Thoracic aorta (tissue), 2 donors: ENCODE measurements around the gene GTPBP8. TPM values are rescaled to one million over a fixed set of nuclear protein-coding genes. Genes with fewer than 3 reads are reported as not detected.

Source experiments
- ATAC-seq: fragments of 150-250 bp; one replicate; pipeline ENCODE4 v1.8.0; 2017; ENCODE audit warnings: low read depth; ENCODE audit not compliant: insufficient number of reproducible peaks, low FRiP score
- DNase-seq: peaks from one replicate; pipeline ENCODE4 v3.0.0-alpha.2; 2020; ENCODE audit warnings: low spot score
- H3K27ac ChIP-seq, 2 donors: fragments of 200-600 bp; sonication (generic); 1 replicate in 1 of 2; 2 replicates in 1 of 2; pipeline ENCODE4 v1.5.1; 2016; ENCODE audit warnings: mild to moderate bottlenecking in 2 of 2, moderate library complexity in 2 of 2
- H3K27me3 ChIP-seq: fragments of 200-600 bp; sonication (generic); replicated peaks from 2 replicates; pipeline ENCODE4 v1.6.0; 2016; ENCODE audit warnings: mild to moderate bottlenecking; ENCODE audit not compliant: insufficient read depth
- H3K36me3 ChIP-seq: fragments of 200-600 bp; sonication (generic); one replicate; pipeline ENCODE4 v1.5.1; 2016
- H3K4me1 ChIP-seq, 2 donors: fragments of 200-600 bp; sonication (generic); 1 replicate in 1 of 2; 2 replicates in 1 of 2; pipeline versions ENCODE4 v1.5.1 to v1.6.0; 2016; ENCODE audit warnings: low read depth in 2 of 2, mild to moderate bottlenecking in 1 of 2; ENCODE audit not compliant: control insufficient read depth in 1 of 2
- H3K4me3 ChIP-seq: fragments of 200-600 bp; sonication (generic); 2 replicates; pipeline ENCODE4 v1.5.1; 2016; ENCODE audit warnings: mild to moderate bottlenecking
- H3K9me3 ChIP-seq: fragments of 200-600 bp; sonication (generic); 2 replicates; pipeline ENCODE4 v1.5.1; 2016
- CTCF ChIP-seq: fragments of 200-600 bp; sonication (generic); IDR thresholded peaks from one replicate; pipeline ENCODE4 v1.5.1; 2019; ENCODE audit warnings: antibody characterized with exemption
- total RNA-seq, 2 donors: library from RNA; depleted of rRNA; stranded (reverse); fragments of >200 nt; gene quantifications; one replicate each; pipeline versions ENCODE4 v1.1.0 to v1.2.3, GENCODE V29; 2016

The GTPBP8 gene
- total RNA-seq, 2 donors from 2014 or later: 5.8 to 10.4 TPM

- ATAC-seq: peak; percentile 91
- H3K9me3 ChIP-seq: no peaks in the 10 kb centered on the region
- H3K36me3 ChIP-seq: no peaks in the 10 kb centered on the region
- H3K4me3 ChIP-seq: peak overlapping the region; percentile 83
- DNase-seq: peak; percentile 74
- no peaks in the 10 kb centered on the region for H3K27me3 ChIP-seq
- peaks cover 11 to 20% of the 10 kb centered on the region in 2 donors for H3K4me1 ChIP-seq
- TF ChIP-seq CTCF: no peak
- H3K27ac ChIP-seq: peak overlapping the region; percentile 90 to 94
Observed at GRCh38 chr3:113019182-113020137, 28.7 kb downstream of the GTPBP8 start.

GRCh38 chr3:113021471-113021870 is 30.7 kb downstream of the GTPBP8 start:
- Histone ChIP-seq H3K27ac (no peak overlapping the region), H3K4me1 (peaks cover 11 to 20% of the 10 kb centered on the region in 2 donors), H3K9me3 (no peaks in the 10 kb centered on the region), H3K4me3 (no peak overlapping the region), H3K27me3 (no peaks in the 10 kb centered on the region), H3K36me3 (no peaks in the 10 kb centered on the region)
- TF ChIP-seq CTCF: no peak
- ATAC-seq (no peak), DNase-seq (no peak)

GRCh38 chr3:113034011-113034410 is 43.2 kb downstream of the GTPBP8 start:
- ATAC-seq: no peak
- TF ChIP-seq CTCF: no peak
- H3K4me3 ChIP-seq: no peak overlapping the region

GRCh38 chr3:113035387-113035982 is 44.7 kb downstream of the GTPBP8 start:
- DNase-seq (no peak), ATAC-seq (no peak)
- TF ChIP-seq CTCF: peak; percentile 64
- H3K9me3 ChIP-seq: no peaks in the 10 kb centered on the region
- no peak overlapping the region for H3K27ac ChIP-seq
- H3K4me3 ChIP-seq: no peak overlapping the region
- no peaks in the 10 kb centered on the region for H3K4me1 ChIP-seq
- H3K27me3 ChIP-seq: no peaks in the 10 kb centered on the region
- no peaks in the 10 kb centered on the region for H3K36me3 ChIP-seq

More at GRCh38 chr3:113034011-113034410, 43.2 kb downstream of the GTPBP8 start:
- DNase-seq: no peak
- no peaks in the 10 kb centered on the region for H3K36me3 ChIP-seq
- no peaks in the 10 kb centered on the region for H3K27me3 ChIP-seq
- no peaks in the 10 kb centered on the region for H3K4me1 ChIP-seq
- H3K9me3 ChIP-seq: no peaks in the 10 kb centered on the region
- H3K27ac ChIP-seq: no peak overlapping the region

GRCh38 chr3:113038328-113038727 is 47.5 kb downstream of the GTPBP8 start:
- ATAC-seq (no peak), DNase-seq (no peak)
- H3K4me3 ChIP-seq: no peak overlapping the region
- no peaks in the 10 kb centered on the region for H3K9me3 ChIP-seq
- no peaks in the 10 kb centered on the region for H3K27me3 ChIP-seq
- no peak overlapping the region for H3K27ac ChIP-seq
- no peaks in the 10 kb centered on the region for H3K4me1 ChIP-seq
- no peaks in the 10 kb centered on the region for H3K36me3 ChIP-seq
- no peak for TF ChIP-seq CTCF
